ENCODE data around the gene MIA2. TPM values are rescaled to one million over a fixed set of nuclear protein-coding genes. Genes with fewer than 3 reads are reported as not detected.
"Not testable (repeated sequence)": the region's sequence is repeated elsewhere in the genome, so short reads cannot be mapped to it uniquely, and the experiment has no call there.

Gene MIA2
- total RNA-seq, 1 donor from 2014 or later: 27.1 TPM

DNA sequence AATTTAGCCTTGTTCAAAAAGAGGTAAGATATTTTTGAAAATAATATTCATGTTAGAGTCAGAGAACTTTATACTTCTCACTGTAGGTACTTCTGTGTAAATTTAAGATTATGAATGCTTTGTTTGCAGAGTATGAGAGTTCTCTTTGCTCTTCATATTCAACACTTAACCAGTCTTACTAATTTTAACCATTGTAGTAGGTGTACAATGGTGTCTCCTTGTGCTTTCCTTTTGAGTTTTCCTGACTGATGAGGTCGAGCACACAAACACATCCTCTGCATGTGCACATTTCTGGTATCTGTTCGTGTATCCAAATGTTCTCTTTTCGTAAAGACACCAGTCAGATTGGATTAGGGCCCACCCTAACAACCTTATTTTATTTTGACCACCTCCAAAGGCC lies 45.8 kb downstream of the MIA2 start:
- TF ChIP-seq, protein P1, sequence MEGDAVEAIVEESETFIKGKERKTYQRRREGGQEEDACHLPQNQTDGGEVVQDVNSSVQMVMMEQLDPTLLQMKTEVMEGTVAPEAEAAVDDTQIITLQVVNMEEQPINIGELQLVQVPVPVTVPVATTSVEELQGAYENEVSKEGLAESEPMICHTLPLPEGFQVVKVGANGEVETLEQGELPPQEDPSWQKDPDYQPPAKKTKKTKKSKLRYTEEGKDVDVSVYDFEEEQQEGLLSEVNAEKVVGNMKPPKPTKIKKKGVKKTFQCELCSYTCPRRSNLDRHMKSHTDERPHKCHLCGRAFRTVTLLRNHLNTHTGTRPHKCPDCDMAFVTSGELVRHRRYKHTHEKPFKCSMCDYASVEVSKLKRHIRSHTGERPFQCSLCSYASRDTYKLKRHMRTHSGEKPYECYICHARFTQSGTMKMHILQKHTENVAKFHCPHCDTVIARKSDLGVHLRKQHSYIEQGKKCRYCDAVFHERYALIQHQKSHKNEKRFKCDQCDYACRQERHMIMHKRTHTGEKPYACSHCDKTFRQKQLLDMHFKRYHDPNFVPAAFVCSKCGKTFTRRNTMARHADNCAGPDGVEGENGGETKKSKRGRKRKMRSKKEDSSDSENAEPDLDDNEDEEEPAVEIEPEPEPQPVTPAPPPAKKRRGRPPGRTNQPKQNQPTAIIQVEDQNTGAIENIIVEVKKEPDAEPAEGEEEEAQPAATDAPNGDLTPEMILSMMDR (IDR thresholded peaks at IDR 0.05): no peak
- ChIA-PET POLR2A (no interaction called here), CTCF (no interaction called here)
- Mint-ChIP-seq H3K36me3 (ENCODE audit: low read depth) (peaks cover 59% of the 10 kb centered on the region), H3K27ac (no peak overlapping the region), H3K27me3 (no peaks in the 10 kb centered on the region), H3K4me3 (no peak overlapping the region), H3K4me1 (peaks cover 18% of the 10 kb centered on the region), H3K9me3 (no peaks in the 10 kb centered on the region)
- DNase-seq (no peak), ATAC-seq (ENCODE audit: low read depth) (no peak)
- intact Hi-C loops (cut with micrococcal nuclease): no loop called here

DNA sequence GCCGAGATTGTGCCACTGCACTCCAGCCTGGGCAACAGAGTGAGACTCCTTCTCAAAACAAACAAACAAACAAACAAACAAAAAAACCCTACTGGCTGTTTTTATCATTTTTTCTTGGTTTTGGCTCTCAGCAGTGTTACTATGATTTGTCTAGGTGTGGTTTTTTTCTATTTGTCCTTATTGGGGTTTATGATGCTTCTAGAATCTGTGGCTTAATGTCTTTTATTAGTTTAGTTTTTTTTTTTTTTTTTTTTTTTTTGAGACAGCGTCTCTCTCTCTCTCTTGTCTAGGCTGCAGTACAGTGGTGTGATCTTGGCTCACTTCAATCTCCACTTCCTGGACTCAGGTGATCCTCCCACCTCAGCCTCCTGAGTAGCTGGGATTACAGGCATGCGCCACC lies 47.0 kb downstream of the MIA2 start:
- DNase-seq; H3K27me3 Mint-ChIP-seq; H3K4me3 Mint-ChIP-seq; intact Hi-C loops (cut with micrococcal nuclease); ATAC-seq (ENCODE audit: low read depth); H3K27ac Mint-ChIP-seq; CTCF ChIA-PET; H3K9me3 Mint-ChIP-seq: not testable (repeated sequence)
- Mint-ChIP-seq H3K36me3 (ENCODE audit: low read depth) (peaks cover 60% of the 10 kb centered on the region), H3K4me1 (peaks cover 13% of the 10 kb centered on the region)
- POLR2A ChIA-PET: interaction anchor here (1.2 kb wide), 1 partner anchor 14 kb away, joined by 16 read pairs; no protein-coding TSS in a partner anchor

DNA sequence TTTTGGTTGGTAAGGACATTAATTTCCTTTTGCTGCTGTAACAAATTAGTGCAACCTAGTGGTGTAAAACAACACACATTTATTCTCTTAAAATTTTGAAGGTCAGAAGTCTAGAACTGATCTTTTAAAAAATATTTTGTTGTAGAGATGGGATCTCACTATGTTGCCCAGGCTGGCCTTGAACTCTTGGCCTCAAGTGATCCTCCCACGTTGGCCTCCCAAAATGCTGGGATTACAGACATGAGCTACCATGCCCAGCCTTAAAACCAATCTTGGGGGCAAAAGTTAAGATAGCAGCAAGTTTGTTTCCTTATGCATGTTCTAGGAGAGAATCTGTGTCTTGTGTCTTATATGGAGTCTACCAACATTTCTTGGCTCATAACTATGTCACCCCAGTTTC lies 55.8 kb downstream of the MIA2 start:
- H3K27me3 Mint-ChIP-seq: no peaks in the 10 kb centered on the region
- DNase-seq (no peak), ATAC-seq (ENCODE audit: low read depth) (no peak)
- intact Hi-C loops (cut with micrococcal nuclease): no loop called here
- H3K4me1 Mint-ChIP-seq: no peaks in the 10 kb centered on the region
- ChIA-PET POLR2A (no interaction called here), CTCF (no interaction called here)
- H3K27ac Mint-ChIP-seq: no peak overlapping the region
- peaks cover 57% of the 10 kb centered on the region for H3K36me3 Mint-ChIP-seq (ENCODE audit: low read depth)
- no peak overlapping the region for H3K4me3 Mint-ChIP-seq
- TF ChIP-seq, protein P1 (IDR thresholded peaks at IDR 0.05): no peak
- no peaks in the 10 kb centered on the region for H3K9me3 Mint-ChIP-seq

DNA sequence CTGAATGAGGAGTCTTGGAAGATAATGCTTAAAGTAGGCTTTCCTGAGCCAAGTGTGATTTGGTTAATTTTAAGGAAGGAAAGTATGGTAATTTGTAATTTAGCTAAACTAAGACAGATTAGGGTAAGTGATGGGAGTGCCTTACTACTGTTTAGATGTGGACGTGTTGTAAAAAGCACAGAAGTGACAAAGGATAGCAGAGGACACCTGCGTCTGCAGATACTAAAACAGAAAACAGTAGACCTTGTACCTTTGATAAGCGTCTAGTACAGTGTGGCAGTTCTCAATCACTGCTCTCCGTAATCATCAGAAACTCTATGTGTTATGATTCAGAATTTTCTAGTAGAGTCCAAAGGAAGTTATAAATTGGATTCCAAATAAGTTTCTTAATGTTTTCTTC lies 58.0 kb downstream of the MIA2 start:
- no peak for DNase-seq
- Mint-ChIP-seq H3K36me3 (ENCODE audit: low read depth) (peaks cover 65% of the 10 kb centered on the region), H3K9me3 (no peaks in the 10 kb centered on the region), H3K4me1 (no peaks in the 10 kb centered on the region), H3K4me3 (no peak overlapping the region), H3K27me3 (no peaks in the 10 kb centered on the region), H3K27ac (no peak overlapping the region)
- POLR2A ChIA-PET: interaction anchor here (1.0 kb wide), 1 partner anchor 24 kb away, joined by 3 read pairs; no protein-coding TSS in a partner anchor
- CTCF ChIA-PET: no interaction called here
- TF ChIP-seq, protein P1 (IDR thresholded peaks at IDR 0.05): no peak
- intact Hi-C loops (cut with micrococcal nuclease): no loop called here
- no peak for ATAC-seq (ENCODE audit: low read depth)

DNA sequence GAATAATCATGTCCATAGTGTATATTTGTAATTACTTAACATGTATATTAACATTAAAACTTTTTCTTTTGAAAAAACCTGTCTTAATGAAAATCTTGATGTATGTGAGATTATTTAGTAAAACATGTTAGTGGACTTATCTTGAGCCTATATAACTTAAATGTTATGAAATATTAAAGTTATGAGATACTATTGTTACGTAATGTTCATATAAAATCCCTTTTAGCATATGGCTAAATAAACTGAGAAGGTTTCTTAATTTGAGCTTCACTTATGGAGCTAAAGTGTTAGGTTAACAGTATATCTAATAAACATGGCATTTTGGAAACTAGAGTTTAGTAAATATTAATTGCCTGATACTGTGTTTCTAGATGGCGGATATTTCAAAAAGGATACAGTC lies 59.9 kb downstream of the MIA2 start:
- intact Hi-C loops (cut with micrococcal nuclease): no loop called here
- POLR2A ChIA-PET: no interaction called here
- CTCF ChIA-PET: no interaction called here

DNA sequence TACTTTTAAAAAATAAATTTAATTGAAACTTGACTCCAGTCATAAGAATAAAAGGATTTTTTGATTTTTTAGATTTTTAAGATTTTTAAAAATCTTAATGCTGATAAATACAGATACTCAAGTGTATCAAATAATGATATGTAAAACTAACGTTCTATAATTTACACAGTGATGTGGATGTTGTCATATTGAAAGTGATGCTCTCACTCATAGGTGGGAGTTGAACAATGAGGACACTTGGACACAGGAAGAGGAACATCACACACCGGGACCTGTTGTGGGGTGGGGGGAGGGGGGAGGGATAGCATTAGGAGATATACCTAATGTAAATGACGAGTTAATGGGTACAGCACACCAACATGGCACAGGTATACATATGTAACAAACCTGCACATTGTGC lies 66.7 kb downstream of the MIA2 start:
- H3K4me3 Mint-ChIP-seq; H3K27me3 Mint-ChIP-seq; H3K9me3 Mint-ChIP-seq; ATAC-seq (ENCODE audit: low read depth); CTCF ChIA-PET; intact Hi-C loops (cut with micrococcal nuclease); DNase-seq; H3K27ac Mint-ChIP-seq; POLR2A ChIA-PET; H3K4me1 Mint-ChIP-seq: not testable (repeated sequence)
- peaks cover 73% of the 10 kb centered on the region for H3K36me3 Mint-ChIP-seq (ENCODE audit: low read depth)

More for the DNA sequence above, 59.9 kb downstream of the MIA2 start:
- H3K4me3 Mint-ChIP-seq: no peak overlapping the region
- no peak for DNase-seq
- H3K27me3 Mint-ChIP-seq: no peaks in the 10 kb centered on the region
- peaks cover 69% of the 10 kb centered on the region for H3K36me3 Mint-ChIP-seq (ENCODE audit: low read depth)
- H3K9me3 Mint-ChIP-seq: no peaks in the 10 kb centered on the region
- H3K27ac Mint-ChIP-seq: no peak overlapping the region
- TF ChIP-seq, protein P1 (IDR thresholded peaks at IDR 0.05): no peak
- no peak for ATAC-seq (ENCODE audit: low read depth)
- no peaks in the 10 kb centered on the region for H3K4me1 Mint-ChIP-seq

Measured in activated B cell treated with CpG ODN at 0.5 μM for 24 hours (primary cell).